Liver (tissue), 9 donors: ENCODE measurements around the gene LYSMD2. TPM values are rescaled to one million over a fixed set of nuclear protein-coding genes. Genes with fewer than 3 reads are reported as not detected.

Experiments used
- DNase-seq: peaks from one replicate; pipeline ENCODE4 v3.0.0-alpha.2; 2017; ENCODE audit warnings: low spot score
- H3K27ac ChIP-seq, 2 donors: one replicate each; pipeline ENCODE4 v1.7.0; 2013; ENCODE audit warnings: inconsistent platforms in 2 of 2, low read length in 2 of 2, control low read depth in 1 of 2, low read depth in 1 of 2, mild to moderate bottlenecking in 1 of 2
- H3K27me3 ChIP-seq, 4 donors: one replicate each; pipeline versions ENCODE4 v1.6.1 to v1.7.0; 2013; ENCODE audit warnings: low read length in 3 of 4, inconsistent platforms in 1 of 4, mild to moderate bottlenecking in 1 of 4, moderate library complexity in 1 of 4; ENCODE audit not compliant: control insufficient read depth in 4 of 4, insufficient read depth in 4 of 4
- H3K36me3 ChIP-seq, 4 donors: one replicate each; pipeline versions ENCODE4 v1.6.1 to v1.7.0; 2013; ENCODE audit warnings: low read length in 3 of 4, mild to moderate bottlenecking in 3 of 4, low read depth in 1 of 4, moderate library complexity in 1 of 4; ENCODE audit not compliant: control insufficient read depth in 4 of 4, insufficient read depth in 3 of 4
- H3K4me1 ChIP-seq, 4 donors: one replicate each; pipeline versions ENCODE4 v1.6.1 to v1.7.0; 2013; ENCODE audit warnings: low read length in 3 of 4, mild to moderate bottlenecking in 3 of 4, moderate library complexity in 1 of 4; ENCODE audit not compliant: control insufficient read depth in 4 of 4, insufficient read depth in 4 of 4
- H3K4me3 ChIP-seq, 3 donors: one replicate each; pipeline versions ENCODE4 v1.6.1 to v1.7.0; 2013; ENCODE audit warnings: low read length in 3 of 3, control low read depth in 1 of 3, low read depth in 1 of 3, mild to moderate bottlenecking in 1 of 3
- H3K9ac ChIP-seq, 2 donors: one replicate each; pipeline ENCODE4 v1.7.0; 2013; ENCODE audit warnings: low read length in 2 of 2, mild to moderate bottlenecking in 2 of 2, moderate library complexity in 2 of 2, control low read depth in 1 of 2, low read depth in 1 of 2
- H3K9me3 ChIP-seq, 4 donors: one replicate each; pipeline versions ENCODE4 v1.6.1 to v1.7.0; 2013; ENCODE audit warnings: low read length in 3 of 4; ENCODE audit not compliant: control insufficient read depth in 4 of 4
- ATF3 ChIP-seq: IDR thresholded peaks from 2 replicates; pipeline ENCODE4 v1.6.1; 2016; ENCODE audit warnings: antibody characterized with exemption
- CTCF ChIP-seq: fragments of 150-350 bp; IDR thresholded peaks from 2 replicates; pipeline ENCODE4 v1.5.1; 2017; ENCODE audit warnings: improper control_type of control experiment, low read depth, low read length; ENCODE audit not compliant: missing input control
- EGR1 ChIP-seq, 2 donors: IDR thresholded peaks; 2 replicates each; pipeline ENCODE4 v1.6.1; 2016 to 2018; ENCODE audit warnings: antibody characterized with exemption in 2 of 2, low read depth in 2 of 2
- FOXA1 ChIP-seq: IDR thresholded peaks from 2 replicates; pipeline ENCODE4 v1.6.1; 2016; ENCODE audit warnings: antibody characterized with exemption
- FOXA2 ChIP-seq: IDR thresholded peaks from 2 replicates; pipeline ENCODE4 v1.6.1; 2016; ENCODE audit warnings: antibody characterized with exemption
- GABPA ChIP-seq, 2 donors: IDR thresholded peaks in 1 of 2; conservative IDR thresholded peaks in 1 of 2; 2 replicates each; pipeline ENCODE4 v1.6.1; 2016; ENCODE audit warnings: antibody characterized with exemption in 2 of 2, mild to moderate bottlenecking in 1 of 2, moderate library complexity in 1 of 2
- HNF4A ChIP-seq, 2 donors: conservative IDR thresholded peaks; 2 replicates each; pipeline ENCODE4 v1.6.1; 2016; ENCODE audit warnings: antibody characterized with exemption in 2 of 2, mild to moderate bottlenecking in 2 of 2
- HNF4G ChIP-seq: IDR thresholded peaks from 2 replicates; pipeline ENCODE4 v1.6.1; 2016; ENCODE audit warnings: antibody characterized with exemption
- JUND ChIP-seq, 2 donors: IDR thresholded peaks; 2 replicates each; pipeline ENCODE4 v1.6.1; 2016; ENCODE audit warnings: antibody characterized with exemption in 2 of 2
- MAX ChIP-seq: IDR thresholded peaks from 2 replicates; pipeline ENCODE4 v1.6.1; 2016; ENCODE audit warnings: antibody characterized with exemption
- NR2F2 ChIP-seq: IDR thresholded peaks from 2 replicates; pipeline ENCODE4 v1.6.1; 2016; ENCODE audit warnings: antibody characterized with exemption
- RAD21 ChIP-seq, 2 donors: IDR thresholded peaks; 2 replicates each; pipeline ENCODE4 v1.6.1; 2016; ENCODE audit warnings: antibody characterized with exemption in 2 of 2, mild to moderate bottlenecking in 2 of 2
- REST ChIP-seq: IDR thresholded peaks from 2 replicates; pipeline ENCODE4 v1.6.1; 2016; ENCODE audit warnings: antibody characterized with exemption, mild to moderate bottlenecking
- RXRA ChIP-seq, 2 donors: IDR thresholded peaks; 2 replicates each; pipeline ENCODE4 v1.6.1; 2017 to 2018; ENCODE audit warnings: antibody characterized with exemption in 2 of 2, mild to moderate bottlenecking in 1 of 2
- SP1 ChIP-seq: IDR thresholded peaks from 2 replicates; pipeline ENCODE4 v1.6.1; 2018; ENCODE audit warnings: antibody characterized with exemption, mild to moderate bottlenecking
- TAF1 ChIP-seq: conservative IDR thresholded peaks from 2 replicates; pipeline ENCODE4 v1.6.1; 2016; ENCODE audit warnings: antibody characterized with exemption, mild to moderate bottlenecking
- YY1 ChIP-seq: IDR thresholded peaks from 2 replicates; pipeline ENCODE4 v1.6.1; 2016; ENCODE audit warnings: antibody characterized with exemption, mild to moderate bottlenecking
- WGBS: extraction: QIAGEN DNeasy Blood & Tissue Kit; methylation state at CpG from one replicate; pipeline ENCODE4 v1.1.7; 2013; 5-methylcytosine and 5-hydroxymethylcytosine counted together
- polyA plus RNA-seq, 2 donors: library from polyadenylated mRNA; stranded (reverse) in 1 of 2; unstranded in 1 of 2; fragments of 200-250 nt in 1 of 2; fragments of >200 nt in 1 of 2; fragmentation: Nextera tagmentation in 1 of 2; extraction: Ambion mirVana in 1 of 2; gene quantifications; one replicate each; pipeline versions ENCODE4 v1.2.1 to v1.2.3, GENCODE V29; 2013 to 2015
- total RNA-seq, 2 donors: library from RNA; depleted of rRNA; stranded (reverse); fragments of >200 nt; gene quantifications; one replicate each; pipeline ENCODE4 v1.2.3, GENCODE V29; 2014
- TF ChIP-seq, protein P1 (sequence below): IDR thresholded peaks from 2 replicates; pipeline ENCODE4 v1.6.1; 2016; ENCODE audit warnings: antibody characterized with exemption
- donor health status: healthy.
- donor health status: healthy.
- donor health status: healthy.
- donor health status: healthy.
- donor health status: healthy.

Gene LYSMD2
- total and polyA plus RNA-seq, 4 donors: 5.2 to 9.4 (median 6.5) TPM

- WGBS: 95% methylated on average over 1 of the region's 1 CpG
- no peak for DNase-seq
- Histone ChIP-seq H3K4me1 (no peaks in the 10 kb centered on the region), H3K4me3 (no peak overlapping the region), H3K27me3 (no peaks in the 10 kb centered on the region), H3K9me3 (no peaks in the 10 kb centered on the region), H3K9ac (no peak overlapping the region), H3K27ac (no peak overlapping the region), H3K36me3 (no peaks in the 10 kb centered on the region)
- TF ChIP-seq REST: no peak
- no peak for TF ChIP-seq FOXA1
- no peak for TF ChIP-seq TAF1
- TF ChIP-seq ATF3: no peak
- TF ChIP-seq RAD21 (IDR thresholded peaks at IDR 0.05): no peak
- no peak for TF ChIP-seq YY1
- TF ChIP-seq, protein P1, sequence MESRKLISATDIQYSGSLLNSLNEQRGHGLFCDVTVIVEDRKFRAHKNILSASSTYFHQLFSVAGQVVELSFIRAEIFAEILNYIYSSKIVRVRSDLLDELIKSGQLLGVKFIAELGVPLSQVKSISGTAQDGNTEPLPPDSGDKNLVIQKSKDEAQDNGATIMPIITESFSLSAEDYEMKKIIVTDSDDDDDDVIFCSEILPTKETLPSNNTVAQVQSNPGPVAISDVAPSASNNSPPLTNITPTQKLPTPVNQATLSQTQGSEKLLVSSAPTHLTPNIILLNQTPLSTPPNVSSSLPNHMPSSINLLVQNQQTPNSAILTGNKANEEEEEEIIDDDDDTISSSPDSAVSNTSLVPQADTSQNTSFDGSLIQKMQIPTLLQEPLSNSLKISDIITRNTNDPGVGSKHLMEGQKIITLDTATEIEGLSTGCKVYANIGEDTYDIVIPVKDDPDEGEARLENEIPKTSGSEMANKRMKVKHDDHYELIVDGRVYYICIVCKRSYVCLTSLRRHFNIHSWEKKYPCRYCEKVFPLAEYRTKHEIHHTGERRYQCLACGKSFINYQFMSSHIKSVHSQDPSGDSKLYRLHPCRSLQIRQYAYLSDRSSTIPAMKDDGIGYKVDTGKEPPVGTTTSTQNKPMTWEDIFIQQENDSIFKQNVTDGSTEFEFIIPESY: no peak
- TF ChIP-seq RXRA (IDR thresholded peaks at IDR 0.05): no peak
- no peak for TF ChIP-seq HNF4A (conservative IDR thresholded peaks at IDR 0.05)
- no peak for TF ChIP-seq NR2F2
- TF ChIP-seq EGR1 (IDR thresholded peaks at IDR 0.05; ENCODE audit: low read depth in 2 of 2): no peak
- TF ChIP-seq FOXA2: no peak
- TF ChIP-seq GABPA (IDR thresholded peaks at IDR 0.05 in 1 of 2, conservative IDR thresholded peaks at IDR 0.05 in 1 of 2): no peak
- no peak for TF ChIP-seq MAX
- no peak for TF ChIP-seq JUND (IDR thresholded peaks at IDR 0.05)
- TF ChIP-seq CTCF: no peak
- TF ChIP-seq SP1: no peak
Measured at GRCh38 chr15:51714162-51714561, 23.3 kb downstream of the LYSMD2 start.

- H3K36me3 ChIP-seq: no peaks in the 10 kb centered on the region
- no peak for DNase-seq
- no peak overlapping the region for H3K27ac ChIP-seq
- WGBS: 94% methylated on average over 5 of the region's 5 CpGs
- no peaks in the 10 kb centered on the region for H3K4me1 ChIP-seq
- H3K9ac ChIP-seq: no peak overlapping the region
- H3K9me3 ChIP-seq: no peaks in the 10 kb centered on the region
- H3K4me3 ChIP-seq: no peak overlapping the region
- no peaks in the 10 kb centered on the region for H3K27me3 ChIP-seq
- TF ChIP-seq, protein P1: no peak
- TF ChIP-seq RXRA (IDR thresholded peaks at IDR 0.05): no peak
- no peak for TF ChIP-seq RAD21 (IDR thresholded peaks at IDR 0.05)
- TF ChIP-seq YY1: no peak
- no peak for TF ChIP-seq ATF3
- no peak for TF ChIP-seq FOXA2
- no peak for TF ChIP-seq SP1
- no peak for TF ChIP-seq REST
- no peak for TF ChIP-seq TAF1
- TF ChIP-seq GABPA (IDR thresholded peaks at IDR 0.05 in 1 of 2, conservative IDR thresholded peaks at IDR 0.05 in 1 of 2): no peak
- TF ChIP-seq HNF4G: no peak
- no peak for TF ChIP-seq EGR1 (IDR thresholded peaks at IDR 0.05; ENCODE audit: low read depth in 2 of 2)
- no peak for TF ChIP-seq FOXA1
Measured at GRCh38 chr15:51709031-51709430, 28.4 kb downstream of the LYSMD2 start.
